Fibroblast of mammary gland (primary cell): ENCODE results near the gene GASK1A.

Source experiments
- DNase-seq: peaks from one replicate; pipeline ENCODE4 v3.0.0-alpha.2; 2010; ENCODE audit warnings: low read depth
- H3K4me3 ChIP-seq: 2 replicates; pipeline ENCODE4 v1.5.1; 2011; ENCODE audit warnings: low read depth, mild to moderate bottlenecking, low read length, moderate library complexity; ENCODE audit not compliant: control insufficient read depth
- TF ChIP-seq, protein P1 (sequence below): conservative IDR thresholded peaks from 2 replicates; pipeline ENCODE4 v1.5.1; 2011; ENCODE audit warnings: low read depth, low read length, inconsistent platforms; ENCODE audit not compliant: control insufficient read depth, insufficient read depth

GASK1A gene

DNA sequence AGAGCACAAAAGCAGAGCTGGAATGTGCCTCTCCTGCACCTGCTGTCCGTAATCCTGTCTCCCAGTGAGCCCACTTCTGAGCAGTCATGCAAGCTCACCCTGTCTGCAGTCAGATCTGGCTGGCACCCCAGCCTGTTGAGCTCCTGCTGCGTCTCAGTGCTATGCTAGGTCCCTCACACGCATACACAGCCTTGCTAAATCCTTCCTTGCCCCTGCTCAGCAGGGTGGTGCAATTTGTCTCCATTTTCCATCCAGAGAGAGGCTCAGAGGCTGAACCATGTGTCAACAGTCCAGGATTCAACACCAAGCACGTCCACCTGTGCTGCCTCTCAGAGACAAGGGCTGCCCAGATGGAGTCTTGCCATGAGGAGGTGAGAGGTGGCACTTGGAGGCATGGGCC lies 115.7 kb downstream of the GASK1A start:
- TF ChIP-seq, protein P1, sequence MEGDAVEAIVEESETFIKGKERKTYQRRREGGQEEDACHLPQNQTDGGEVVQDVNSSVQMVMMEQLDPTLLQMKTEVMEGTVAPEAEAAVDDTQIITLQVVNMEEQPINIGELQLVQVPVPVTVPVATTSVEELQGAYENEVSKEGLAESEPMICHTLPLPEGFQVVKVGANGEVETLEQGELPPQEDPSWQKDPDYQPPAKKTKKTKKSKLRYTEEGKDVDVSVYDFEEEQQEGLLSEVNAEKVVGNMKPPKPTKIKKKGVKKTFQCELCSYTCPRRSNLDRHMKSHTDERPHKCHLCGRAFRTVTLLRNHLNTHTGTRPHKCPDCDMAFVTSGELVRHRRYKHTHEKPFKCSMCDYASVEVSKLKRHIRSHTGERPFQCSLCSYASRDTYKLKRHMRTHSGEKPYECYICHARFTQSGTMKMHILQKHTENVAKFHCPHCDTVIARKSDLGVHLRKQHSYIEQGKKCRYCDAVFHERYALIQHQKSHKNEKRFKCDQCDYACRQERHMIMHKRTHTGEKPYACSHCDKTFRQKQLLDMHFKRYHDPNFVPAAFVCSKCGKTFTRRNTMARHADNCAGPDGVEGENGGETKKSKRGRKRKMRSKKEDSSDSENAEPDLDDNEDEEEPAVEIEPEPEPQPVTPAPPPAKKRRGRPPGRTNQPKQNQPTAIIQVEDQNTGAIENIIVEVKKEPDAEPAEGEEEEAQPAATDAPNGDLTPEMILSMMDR = no peak
- H3K4me3 ChIP-seq = no peak overlapping the region
- no peak for DNase-seq

DNA sequence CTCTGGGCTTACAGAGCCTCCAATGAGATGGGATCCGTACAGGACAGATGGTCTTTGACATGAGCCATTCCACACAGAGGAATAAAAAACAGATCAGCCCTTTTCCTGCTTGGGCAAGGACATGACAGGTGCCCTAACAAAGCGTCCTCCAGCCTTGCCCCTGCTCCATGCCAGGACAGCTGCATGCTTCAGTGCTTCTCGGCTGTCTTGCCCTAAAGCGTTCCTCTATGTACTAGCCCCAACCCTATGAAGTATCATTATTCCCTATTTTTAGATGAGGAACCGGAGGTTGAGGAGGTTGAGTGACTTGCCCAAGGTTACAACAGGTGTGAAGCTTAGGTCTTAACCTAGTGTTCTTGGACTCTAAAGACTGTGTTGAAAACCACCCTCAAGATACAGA lies 116.3 kb downstream of the GASK1A start:
- TF ChIP-seq, protein P1 = no peak
- DNase-seq = no peak
- H3K4me3 ChIP-seq = no peak overlapping the region

DNA sequence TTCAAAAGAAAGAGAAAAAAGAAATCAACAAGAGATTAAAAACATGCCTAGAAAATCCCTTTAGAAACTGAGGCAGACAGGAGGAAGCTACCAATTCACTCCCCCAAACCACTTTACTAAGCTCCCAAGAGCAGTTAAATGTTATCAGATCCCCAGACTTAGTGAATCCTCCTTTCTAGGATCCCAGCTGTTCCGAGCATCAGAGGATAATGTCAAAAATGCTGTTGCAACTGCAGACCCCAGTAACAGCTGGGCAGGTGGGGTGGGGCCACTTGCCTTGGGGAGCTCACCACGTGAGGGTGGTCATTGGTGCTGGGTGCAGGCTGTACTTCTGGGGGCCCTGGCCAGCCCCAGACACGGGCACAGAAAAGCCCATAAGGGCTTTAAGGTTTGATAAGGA lies 117.7 kb downstream of the GASK1A start:
- no peak for DNase-seq
- TF ChIP-seq, protein P1 = no peak
- no peak overlapping the region for H3K4me3 ChIP-seq

DNA sequence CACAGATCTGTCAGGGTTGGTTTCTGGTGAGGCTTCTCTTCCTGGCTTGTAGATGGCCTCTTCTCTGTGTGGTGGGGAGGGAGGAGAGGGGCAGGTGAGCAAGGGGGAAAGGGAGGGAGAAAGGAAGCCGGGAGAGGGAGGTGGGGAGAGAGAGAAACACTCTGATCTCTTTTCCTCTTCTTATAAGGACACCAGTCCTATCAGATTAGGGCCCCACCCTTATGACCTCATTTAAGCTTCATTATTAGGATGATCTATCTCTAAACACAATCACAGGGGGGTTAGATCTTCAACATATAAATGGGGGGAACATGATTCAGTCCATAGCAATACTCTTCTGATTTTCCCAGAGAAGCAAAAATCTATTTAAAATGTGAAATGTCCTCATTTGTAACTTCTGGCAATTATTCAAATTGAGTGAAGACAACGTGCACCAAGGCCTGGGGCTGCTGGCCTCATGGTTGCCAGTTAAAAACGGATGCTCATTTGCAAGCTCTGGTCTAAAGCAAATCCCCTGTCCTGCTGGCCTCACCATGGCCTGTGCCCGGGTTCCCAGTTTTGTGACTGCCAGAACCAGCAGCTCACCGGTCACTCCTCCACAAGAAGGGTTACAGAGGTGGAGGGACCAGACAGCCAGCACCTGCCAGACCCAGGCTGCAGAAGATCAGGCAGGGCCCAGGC lies 118.4 kb downstream of the GASK1A start:
- no peak for DNase-seq
- H3K4me3 ChIP-seq = no peak overlapping the region
- TF ChIP-seq, protein P1 = no peak

DNA sequence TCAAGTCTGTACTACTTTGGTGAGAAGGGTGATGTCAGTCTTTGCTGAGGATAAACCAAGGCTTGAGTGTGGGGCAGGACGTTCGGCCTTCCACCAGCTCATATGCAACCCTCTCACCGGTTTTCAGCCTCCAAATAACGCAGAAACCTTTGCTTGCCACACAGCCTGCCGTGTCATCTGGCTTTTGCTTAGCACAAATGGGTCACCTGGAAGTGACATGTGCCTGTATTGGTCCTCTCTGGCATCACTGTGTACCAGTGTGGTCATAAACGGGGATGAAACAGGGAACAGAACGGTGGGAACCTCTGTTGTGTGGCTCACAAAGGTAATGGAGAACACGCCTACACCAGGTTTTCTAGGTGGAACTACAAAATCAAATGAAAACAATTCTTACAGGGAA lies 119.7 kb downstream of the GASK1A start:
- DNase-seq = no peak
- no peak overlapping the region for H3K4me3 ChIP-seq
- TF ChIP-seq, protein P1 = no peak

DNA sequence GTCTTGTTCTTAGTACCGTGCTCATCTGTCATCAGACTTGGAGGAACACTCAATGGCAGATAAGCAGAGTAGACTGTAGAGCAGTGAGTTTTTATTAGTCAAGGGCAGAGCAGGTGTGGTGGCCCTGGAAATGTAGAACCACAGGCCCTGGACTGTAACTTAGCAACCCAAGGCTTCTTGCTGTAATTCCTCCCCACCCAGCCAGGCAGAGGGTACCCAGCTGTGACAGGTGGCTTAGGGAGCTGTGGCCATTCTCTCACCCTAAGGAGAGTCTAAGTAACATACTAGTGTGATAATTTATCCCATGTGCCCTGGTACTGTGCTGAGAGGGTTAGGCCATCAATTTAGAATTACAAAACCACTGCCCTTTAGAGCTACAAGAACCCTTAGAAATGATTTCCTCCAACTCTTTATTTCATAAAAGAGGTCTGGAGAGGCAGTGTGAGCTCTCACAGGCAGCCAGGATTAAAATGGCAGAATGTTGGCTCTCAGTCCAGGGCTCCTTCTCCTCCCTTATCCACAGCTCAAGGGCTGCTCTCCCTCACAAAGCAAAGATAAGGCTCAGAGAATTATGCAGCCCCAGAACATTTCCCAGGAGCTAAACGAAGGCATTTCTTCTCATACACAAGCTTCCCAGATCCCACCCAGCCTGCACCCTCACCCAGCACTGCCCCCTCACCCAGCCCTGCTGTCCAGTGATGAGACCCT lies 123.8 kb downstream of the GASK1A start:
- no peak for DNase-seq
- no peak overlapping the region for H3K4me3 ChIP-seq
- TF ChIP-seq, protein P1 = no peak
